Stimulated activated CD4-positive, alpha-beta T cell treated with anti-CD3 and anti-CD28 coated beads, Interleukin-1b, Interleukin-23, amount 100 ng/mL, for 4 hours (primary cell): ENCODE data around the gene LRSAM1.

Experiments
- DNase-seq, 2 donors: peaks; one replicate each; pipeline ENCODE4 v3.0.0-alpha.2; 2020; ENCODE audit warnings: low read depth in 2 of 2

The LRSAM1 gene

GRCh38 chr9:127450830-127451607 is at the start of gene LRSAM1, which contains the start of gene RPL12:
Gene LRSAM1 (plus strand): TSS chr9:127451510. CDS start chr9:127454528, 3,018 bp downstream.
Gene RPL12 (minus strand): TSS chr9:127451406. CDS start chr9:127451317, 89 bp downstream.
- DNase-seq: peak; percentile 99 to 100

DNA sequence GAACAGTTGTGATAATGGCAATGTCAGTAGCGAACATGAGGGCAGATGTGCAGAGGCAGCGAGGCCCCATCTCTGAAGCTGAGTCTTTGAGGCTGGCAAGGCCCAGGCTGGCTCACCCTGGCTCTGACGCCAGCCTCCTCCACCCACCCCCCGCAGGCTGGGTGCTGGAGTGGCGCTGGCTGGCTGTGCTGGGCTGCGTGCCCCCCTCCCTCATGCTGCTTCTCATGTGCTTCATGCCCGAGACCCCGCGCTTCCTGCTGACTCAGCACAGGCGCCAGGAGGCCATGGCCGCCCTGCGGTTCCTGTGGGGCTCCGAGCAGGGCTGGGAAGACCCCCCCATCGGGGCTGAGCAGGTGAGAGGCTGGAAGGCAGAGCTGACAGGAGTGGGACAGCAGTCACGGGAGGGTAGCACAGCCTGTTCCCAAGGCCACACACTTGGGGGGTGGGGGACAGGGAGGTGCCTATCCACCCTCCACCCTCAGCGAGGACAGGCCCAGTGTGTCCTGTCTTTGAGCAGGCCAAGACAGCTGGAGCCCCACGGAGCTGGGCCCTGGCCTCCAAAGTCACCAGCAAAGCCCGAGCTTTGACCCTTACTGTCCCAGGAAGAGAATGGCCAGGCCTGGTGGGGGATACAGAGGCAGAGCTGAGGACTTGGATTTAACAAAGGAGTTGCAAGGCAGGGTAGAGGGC is 48.8 kb upstream of the LRSAM1 start:
- no peak for DNase-seq

DNA sequence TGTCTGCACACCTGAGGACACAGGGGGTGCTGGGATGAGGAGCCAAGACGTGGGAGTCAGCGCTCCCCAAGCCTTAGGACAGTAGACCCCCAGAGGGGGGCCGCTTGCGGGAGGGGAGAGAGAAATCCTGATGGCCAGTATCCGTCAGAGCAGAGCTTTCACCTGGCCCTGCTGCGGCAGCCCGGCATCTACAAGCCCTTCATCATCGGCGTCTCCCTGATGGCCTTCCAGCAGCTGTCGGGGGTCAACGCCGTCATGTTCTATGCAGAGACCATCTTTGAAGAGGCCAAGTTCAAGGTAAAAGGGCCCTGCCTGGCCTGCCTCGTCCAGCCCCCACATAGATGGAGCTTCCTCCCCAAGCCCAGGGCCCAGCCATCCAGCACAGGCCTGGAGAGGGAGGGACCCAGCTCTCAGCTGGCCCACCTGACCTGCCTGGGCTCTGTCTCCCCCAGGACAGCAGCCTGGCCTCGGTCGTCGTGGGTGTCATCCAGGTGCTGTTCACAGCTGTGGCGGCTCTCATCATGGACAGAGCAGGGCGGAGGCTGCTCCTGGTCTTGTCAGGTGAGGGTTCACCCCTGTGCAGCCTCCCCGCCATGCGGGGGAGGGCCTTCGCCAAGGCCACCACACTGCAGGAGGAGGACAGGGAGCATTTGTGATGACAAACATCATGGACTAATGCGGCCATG is 47.7 kb upstream of the LRSAM1 start:
- DNase-seq: no peak

GRCh38 chr9:127404631-127405030 is 46.7 kb upstream of the LRSAM1 start:
- DNase-seq: no peak

- no peak for DNase-seq
These were observed 45.8 kb upstream of the LRSAM1 start for GRCh38 chr9:127405344-127406125.

DNA sequence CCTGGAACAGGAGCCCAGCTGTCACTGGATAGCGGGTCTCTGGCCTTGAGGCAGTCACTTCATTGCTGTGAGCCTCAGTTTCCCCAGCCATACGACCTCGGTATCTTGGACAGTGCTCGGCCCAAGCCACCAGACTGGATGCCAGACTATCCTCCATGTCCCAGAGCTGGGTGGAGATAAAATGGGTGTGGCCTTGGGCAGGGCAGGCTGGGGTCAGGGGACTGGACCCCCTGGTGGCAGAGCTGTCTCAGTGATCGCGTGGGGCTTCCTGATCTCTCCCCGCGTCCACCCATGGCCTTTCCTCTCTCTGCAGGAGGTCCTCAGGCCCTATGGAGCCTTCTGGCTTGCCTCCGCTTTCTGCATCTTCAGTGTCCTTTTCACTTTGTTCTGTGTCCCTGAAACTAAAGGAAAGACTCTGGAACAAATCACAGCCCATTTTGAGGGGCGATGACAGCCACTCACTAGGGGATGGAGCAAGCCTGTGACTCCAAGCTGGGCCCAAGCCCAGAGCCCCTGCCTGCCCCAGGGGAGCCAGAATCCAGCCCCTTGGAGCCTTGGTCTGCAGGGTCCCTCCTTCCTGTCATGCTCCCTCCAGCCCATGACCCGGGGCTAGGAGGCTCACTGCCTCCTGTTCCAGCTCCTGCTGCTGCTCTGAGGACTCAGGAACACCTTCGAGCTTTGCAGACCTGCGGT is 44.4 kb upstream of the LRSAM1 start:
- no peak for DNase-seq

DNA sequence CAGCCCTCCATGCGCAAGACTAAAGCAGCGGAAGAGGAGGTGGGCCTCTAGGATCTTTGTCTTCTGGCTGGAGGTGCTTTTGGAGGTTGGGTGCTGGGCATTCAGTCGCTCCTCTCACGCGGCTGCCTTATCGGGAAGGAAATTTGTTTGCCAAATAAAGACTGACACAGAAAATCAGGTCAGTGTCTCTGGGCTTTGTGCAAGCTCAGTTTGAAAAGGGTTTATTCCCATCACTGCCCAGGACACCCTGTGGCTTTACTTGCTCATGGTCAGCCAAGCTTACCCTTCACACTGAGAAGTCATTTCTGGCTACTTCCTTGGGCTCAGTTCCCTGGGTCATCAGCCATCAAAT is 43.8 kb upstream of the LRSAM1 start:
- DNase-seq: no peak

DNA sequence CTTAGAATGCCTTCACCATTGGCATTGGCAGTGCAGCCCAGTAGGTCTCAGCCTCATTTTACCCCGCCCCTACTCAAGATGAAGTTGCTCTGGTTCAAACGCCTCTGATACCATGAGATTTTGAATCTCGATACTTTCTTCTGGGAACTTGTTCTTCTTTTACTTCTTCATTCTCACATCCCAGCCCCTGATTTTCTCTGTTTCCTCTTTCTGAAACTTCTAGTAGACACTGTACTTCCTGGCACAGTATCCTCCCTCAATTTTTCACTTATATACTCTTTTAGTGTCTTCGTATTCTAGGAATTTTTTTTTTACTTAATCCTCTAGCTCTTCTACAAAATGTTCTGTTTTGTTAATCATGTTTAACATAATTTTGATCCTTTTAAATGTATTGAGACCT is 40.2 kb upstream of the LRSAM1 start:
- no peak for DNase-seq

DNA sequence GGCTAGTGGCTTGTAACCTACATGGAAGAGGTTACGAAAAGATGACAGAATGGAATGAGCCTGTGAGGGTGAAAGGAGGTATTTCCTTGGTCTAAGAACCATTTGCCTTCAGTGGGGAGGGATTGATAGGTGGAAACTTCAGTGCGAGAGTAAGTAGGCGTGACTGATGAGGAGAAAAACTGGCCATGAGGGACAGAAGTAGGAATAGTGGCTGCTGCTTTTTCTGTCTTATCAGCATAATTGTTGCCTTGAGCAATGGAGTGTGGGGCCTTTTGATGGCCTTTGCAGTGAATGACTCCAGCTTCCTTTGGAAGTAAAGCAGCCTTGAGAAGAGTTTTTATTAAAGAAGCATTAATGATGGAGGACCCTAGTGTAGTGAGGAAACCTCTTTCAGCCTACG is 36.2 kb upstream of the LRSAM1 start:
- DNase-seq: no peak

DNA sequence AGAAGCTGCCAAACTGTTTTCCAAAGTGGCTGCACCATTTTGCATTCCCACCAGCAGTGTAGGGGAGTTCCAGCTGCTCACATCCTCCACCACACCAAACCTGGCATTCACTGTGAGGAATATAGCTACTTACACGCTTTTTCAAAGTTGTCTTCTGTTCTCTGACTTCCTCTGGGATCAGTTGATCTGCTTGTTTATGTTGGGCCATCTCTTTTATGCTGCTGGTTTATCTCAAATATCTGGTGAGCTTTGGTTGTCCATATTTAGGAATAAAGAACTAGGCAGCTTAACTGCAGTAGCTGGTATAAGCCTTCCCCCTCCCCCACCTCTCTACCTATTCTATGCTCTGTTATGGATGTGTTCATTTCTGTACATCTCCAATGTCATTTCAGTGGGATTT is 35.7 kb upstream of the LRSAM1 start:
- no peak for DNase-seq

- DNase-seq: no peak
These were observed 33.9 kb upstream of the LRSAM1 start for GRCh38 chr9:127417131-127418036.

DNA sequence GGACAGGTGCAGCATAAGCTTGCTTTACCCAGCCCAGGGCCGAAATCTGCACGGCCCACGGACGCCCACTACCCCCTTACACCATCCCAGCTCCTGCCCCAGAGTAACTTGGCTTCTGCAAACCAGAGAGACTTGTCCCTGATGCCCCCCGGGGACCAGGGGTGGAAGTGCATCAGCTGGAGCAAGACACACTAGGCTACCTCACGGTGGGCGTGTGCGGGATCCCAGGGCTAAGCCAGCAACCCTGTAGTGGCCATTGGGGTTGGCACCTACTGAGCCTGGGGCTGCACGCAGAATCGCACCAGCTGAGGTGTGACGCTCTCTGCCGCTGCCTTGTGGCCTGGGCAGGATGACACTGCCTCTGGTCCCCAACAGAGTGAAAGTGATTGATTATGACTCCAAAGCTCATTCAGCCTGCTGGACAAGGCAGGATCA is 33.3 kb upstream of the LRSAM1 start:
- DNase-seq: peak; percentile 20 to 42

DNA sequence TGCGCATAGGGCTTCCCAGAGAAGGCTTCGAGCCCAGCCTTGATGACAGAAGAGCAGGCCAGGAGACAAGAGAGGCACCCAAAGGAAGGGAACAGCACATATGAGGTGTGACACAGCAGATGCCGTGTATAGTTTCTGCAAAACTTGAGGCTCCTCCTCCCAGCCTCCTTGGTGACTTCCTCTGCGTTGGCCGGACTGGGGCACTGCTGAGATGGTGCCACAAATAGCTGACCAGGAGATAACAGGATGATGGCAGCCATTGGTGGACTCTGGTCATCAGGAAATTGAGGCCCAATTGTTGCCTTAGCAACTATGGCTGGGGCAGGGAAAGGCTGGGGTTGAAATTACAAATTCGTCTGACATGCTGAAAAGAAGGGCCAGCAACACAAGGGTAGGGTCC is 32.0 kb upstream of the LRSAM1 start:
- DNase-seq: no peak

DNA sequence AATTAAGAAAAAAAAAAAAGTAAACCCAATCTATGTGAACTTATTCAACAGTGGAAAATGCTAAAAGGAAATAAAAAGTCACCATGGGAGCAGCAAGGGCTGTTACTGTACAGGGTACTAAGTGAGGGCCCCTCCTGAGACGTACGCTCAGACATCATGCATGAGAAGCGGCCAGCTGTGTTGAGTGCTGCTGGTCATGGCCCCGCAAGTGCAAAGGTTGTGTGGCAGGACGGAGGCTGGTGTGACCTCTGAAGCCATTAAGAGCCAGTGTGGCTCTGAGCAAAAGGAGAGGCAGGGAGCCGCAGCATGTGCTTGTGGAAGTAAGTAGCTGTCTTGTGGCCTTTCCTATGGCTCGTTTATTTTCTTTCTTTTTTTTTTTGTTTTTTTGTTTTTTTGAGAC is 30.3 kb upstream of the LRSAM1 start:
- DNase-seq: no peak

DNA sequence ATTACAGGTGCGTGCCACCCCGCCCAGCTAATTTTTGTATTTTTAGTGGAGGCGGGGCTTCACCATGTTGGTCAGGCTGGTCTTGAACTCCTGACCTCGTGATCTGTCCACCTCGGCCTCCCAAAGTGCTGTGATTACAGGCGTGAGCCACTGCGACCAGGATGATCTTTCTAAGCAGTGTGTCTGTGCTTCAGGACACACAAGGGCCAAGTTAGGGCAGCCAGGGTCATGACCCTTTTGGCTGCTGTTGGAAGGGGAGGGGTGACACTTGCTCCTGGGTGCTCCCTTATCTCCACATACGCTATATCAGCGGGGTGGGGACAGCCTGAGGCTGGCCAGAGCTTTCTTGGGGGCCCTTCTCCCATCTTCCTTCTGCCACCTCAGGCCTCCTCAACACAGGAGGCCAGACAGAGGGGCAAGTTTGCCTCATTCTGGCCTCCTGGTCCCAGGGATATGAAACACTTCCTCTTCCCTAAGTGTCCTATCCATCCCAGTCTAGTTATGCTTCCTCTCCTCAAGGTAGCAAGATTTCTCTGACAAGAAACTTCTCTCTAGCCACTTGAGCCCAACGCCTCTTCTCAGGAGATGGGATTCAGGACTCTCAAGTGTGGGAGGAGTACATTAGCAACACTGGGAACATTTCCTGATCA is 29.1 kb upstream of the LRSAM1 start:
- DNase-seq: no peak

DNA sequence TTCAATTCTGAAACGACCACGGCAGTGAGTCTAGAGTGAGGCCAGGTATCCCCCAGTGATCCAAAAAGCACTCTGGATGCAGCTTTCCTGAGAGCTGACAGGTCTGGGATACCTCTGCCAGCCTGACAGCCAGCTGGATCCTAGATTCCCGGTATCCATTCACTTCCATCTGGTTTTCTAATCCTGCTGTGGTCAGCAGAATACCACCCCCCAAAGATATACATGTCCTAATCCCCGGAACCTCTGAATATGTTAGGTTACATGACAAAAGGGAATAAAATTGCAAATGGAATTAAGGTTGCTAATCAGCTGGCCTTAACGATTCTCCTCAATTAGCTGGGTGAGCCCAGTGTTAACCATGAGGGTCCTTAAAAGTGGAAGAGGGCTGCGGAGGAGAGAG is 28.5 kb upstream of the LRSAM1 start:
- DNase-seq: no peak

DNA sequence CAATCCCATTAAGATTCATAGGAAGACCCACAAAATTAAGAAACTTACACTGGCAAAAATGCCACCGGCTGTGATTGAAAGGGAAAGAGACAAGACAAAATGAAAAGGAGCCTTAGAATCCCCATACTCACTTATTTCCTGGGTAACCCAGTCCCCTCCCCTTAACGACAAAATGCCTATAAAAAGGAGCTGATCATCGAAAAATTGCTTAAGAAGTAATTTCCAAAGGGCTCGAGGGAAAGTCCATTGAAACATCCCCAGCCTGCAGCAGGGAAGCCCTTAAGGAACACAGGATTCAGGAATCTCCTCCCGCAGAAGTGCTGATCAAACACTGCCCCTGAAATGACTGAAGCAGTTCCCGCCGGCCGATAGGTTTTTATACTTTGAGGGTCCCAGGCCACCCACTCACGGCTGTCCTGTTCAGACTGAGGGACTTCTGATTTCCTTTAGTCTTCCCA is 27.8 kb upstream of the LRSAM1 start:
- DNase-seq: no peak

- peak; percentile 78 to 90 for DNase-seq
These were observed 27.2 kb upstream of the LRSAM1 start, which contains the start of gene ZNF79 for GRCh38 chr9:127423934-127424675. Gene ZNF79 (plus strand): TSS chr9:127424382. CDS start chr9:127424788, 406 bp downstream.

GRCh38 chr9:127424676-127424999 is 26.7 kb upstream of the LRSAM1 start:
- DNase-seq: no peak
